Posterior cingulate gyrus (tissue), 11 donors: ENCODE results near the gene GBP4.

Experiments
- DNase-seq, 10 donors: peaks; one replicate each; pipeline versions ENCODE4 v3.0.0 to v3.0.0-alpha.2; 2020 to 2021; ENCODE audit warnings: mixed read lengths in 3 of 10
- intact Hi-C: fragments of 100-400 bp; cut with DNase I; formaldehyde crosslinking; loops from one replicate; pipeline ENCODE4 v1.15.1; 2023

GBP4 gene

DNA sequence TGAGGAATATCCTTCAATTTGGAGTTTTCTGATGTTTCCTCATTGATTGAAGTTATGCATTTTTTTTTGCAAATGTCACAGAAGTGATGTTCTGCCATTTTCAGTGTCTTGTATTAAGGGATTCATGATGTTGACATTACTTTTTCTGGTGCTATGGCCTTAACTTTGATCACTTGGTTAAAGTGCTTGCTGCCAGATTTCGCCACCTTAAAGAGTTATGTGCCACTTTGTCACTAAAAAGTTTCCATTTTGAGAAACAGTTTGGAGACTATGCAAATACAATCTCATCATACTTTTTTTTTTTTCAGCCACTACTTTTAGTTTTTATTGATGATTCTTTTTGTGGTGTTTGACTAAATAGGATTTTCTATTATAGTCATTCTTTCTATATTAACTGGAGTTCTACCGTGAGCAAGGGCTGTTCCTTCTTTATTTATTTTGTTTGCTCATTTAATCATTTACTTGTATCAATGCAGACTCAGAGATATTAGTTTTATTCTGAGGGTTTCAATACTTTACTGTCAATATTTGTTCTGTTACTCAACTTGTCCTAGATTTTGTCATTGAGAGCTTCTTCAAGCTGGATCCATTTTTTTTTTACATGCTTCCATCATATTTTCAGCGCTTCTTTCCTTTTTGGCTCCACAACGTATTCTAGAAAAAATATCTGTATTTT lies 26.1 kb downstream of the GBP4 start:
- no peak for DNase-seq
- intact Hi-C loops: no loop called here

- no peak for DNase-seq
- intact Hi-C loops: no loop called here
Observed at GRCh38 chr1:89171067-89171438, 27.7 kb downstream of the GBP4 start.

DNA sequence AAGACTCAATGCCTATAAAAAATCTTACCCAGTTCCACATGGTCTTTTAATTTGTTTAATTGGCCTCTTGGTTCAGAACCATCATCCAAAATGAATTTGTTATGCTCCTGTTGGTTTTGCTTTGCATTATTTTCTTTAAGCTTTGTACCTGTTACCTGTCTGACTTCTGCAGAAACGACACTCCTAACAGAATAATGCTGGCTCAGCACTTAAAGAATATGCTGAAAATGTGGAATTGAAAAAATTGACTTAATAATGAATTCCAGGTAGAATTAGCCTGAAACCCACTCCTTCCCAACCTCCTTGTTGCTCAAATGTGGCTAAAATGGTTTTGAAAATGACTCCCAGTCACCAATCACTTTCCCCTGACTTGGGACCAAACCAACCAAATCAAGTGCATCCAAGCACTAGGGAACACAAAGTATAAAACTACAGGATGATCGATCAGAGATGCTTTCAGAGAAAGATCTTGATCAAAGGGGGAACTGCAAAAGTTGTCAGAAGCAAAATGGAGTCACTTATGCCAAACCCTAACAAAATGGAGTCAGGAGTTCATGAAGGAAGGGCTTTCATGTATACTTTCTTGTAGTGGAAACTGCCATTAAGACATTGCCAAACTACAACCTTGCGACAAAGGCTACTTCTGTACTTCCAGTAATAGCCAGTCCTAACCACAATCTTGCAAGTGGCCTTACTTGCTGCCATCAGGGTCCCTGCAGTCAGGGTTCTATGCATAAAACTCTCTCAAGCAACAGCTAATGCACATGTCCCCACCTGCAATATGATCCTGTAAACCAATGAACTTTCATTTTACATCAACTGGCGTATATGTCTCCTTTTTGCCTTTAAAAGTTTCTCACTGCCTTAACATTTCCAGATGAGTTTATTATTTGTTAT lies 28.3 kb downstream of the GBP4 start:
- intact Hi-C loops: no loop called here
- DNase-seq: no peak

- no peak for DNase-seq
- intact Hi-C loops: no loop called here
Observed at GRCh38 chr1:89169166-89169565, 29.6 kb downstream of the GBP4 start.

DNA sequence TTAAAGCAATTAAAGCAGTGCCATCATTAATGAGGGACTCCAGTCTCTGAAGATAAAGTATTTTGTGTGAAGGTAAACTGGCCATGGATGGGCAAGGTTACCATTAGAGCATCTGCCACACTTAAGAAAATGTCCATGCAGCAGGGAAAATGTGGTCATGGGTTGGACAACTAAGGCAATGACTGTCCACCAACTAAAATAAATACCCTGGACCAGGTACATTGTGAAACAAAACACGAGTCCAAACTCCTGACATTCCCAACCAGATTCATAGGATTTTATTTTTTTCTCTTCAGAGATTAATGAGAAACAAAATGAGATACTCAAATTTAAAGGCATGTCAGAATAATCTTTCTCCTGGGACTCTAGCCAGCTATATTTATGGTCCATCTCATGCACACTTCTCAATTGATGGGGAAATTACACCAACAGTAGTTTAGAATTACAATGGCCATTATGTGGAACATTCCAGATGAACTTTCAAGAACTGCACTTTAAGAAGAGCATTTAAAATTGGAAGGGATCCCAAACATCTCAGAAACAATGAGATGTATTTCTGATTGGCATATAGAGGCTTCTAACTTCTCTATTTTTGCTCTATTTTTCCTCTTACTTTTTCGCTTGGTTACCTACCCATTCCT lies 31.0 kb downstream of the GBP4 start:
- no peak for DNase-seq
- intact Hi-C loops: no loop called here

DNA sequence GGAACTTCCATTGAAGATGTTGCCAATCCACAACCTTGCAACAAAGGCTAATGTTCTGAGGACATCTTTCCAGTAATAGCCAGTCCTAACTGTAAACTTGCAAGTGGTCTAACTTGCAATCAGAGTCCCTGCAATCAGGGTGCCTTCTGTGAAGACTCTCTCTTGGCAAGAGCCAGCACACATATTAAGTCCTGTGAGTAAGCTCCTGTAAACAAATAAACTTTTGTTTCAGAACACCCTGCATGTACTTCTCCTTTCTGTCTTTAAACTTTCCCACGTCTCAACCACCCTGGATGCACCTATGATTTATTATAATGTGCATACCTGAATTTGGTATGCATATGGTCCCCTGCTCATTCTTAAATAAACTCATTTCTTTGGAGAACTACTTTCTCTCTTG lies 32.0 kb downstream of the GBP4 start:
- no peak for DNase-seq
- intact Hi-C loops: no loop called here

DNA sequence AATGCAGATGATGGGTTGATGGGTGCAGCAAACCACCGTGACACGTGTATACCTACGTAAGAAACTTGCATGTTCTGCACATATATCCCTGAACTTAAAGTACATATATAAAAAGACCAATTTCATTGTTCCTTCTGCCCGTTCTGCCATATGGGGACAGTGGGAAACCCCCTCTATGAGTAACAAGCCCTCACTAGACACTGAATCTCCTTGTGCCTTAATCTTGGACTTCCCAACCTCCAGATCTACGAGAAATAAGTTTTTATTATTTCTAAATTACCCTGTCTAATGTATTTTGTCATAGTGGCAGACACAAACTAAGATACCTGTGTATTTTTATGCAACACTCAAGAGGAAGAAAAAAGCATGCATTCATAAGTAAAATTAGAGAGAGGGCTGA lies 32.9 kb downstream of the GBP4 start:
- intact Hi-C loops: no loop called here
- DNase-seq: no peak

- no peak for DNase-seq
- intact Hi-C loops: no loop called here
Observed at GRCh38 chr1:89151047-89151446, 47.7 kb downstream of the GBP4 start.

DNA sequence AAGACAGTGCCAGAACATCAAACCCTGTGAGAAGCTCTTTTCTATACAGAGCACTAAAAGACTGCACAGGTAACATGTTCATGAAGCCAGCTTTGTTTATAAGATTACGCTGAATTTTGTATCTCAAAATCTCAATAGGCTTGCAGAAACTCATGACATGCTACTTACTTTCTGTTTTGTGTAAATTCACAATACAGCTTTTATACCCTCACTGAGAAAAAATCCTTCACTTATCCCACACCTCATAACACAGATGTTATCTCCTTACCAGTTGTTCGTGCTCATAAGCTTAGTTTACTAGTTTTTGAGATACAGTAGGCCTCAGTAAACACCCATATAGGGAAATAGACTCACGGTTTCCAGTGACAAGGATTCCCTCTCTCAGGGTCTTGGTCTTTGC lies 48.8 kb downstream of the GBP4 start:
- intact Hi-C loops: no loop called here
- DNase-seq: no peak

DNA sequence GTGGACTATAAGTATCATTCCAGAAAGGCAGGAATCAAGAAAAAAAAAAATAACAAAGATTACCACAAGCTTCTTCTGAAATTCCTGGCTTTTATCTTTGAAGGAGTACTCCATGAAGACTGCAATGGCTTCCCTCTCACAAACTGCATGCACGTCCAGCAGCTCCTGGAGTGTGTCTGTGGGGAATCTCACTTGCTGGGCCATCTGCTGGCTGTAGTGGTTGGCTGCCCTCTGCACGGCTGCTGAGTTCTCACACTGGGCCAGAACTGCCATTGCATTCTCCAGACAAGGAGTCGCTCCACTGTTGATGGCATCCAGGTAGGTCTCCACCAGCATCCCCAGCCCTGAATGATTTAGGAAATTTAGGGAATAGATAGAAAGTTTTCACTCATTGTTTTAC lies 49.5 kb downstream of the GBP4 start:
- intact Hi-C loops: no loop called here
- DNase-seq: peak in 6 of 10 donors; percentile 14 to 86 (median 48)

GRCh38 chr1:89147678-89148658 lies 50.8 kb downstream of the GBP4 start:
- DNase-seq: no peak
- intact Hi-C loops: no loop called here

DNA sequence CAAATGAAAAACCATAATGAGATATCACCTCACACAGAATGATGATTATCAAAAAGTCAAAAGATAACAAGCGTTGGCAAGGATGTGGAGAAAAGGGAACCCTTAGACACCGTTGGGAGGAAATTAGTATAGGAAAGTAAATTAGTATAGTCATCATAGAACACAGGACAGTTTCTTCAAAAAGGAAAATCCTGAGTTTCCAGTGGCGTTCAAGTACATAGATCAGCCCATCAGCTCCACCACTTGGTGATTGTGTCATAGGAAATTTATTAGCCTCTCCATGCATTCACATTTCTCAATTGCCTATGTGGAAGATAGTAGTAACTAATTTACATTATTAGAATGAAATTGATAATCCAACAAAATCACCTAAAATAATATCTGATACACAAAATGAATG lies 52.0 kb downstream of the GBP4 start:
- intact Hi-C loops: no loop called here
- DNase-seq: no peak

- intact Hi-C loops: no loop called here
- no peak for DNase-seq
Observed at GRCh38 chr1:89143484-89143883, 55.3 kb downstream of the GBP4 start.

DNA sequence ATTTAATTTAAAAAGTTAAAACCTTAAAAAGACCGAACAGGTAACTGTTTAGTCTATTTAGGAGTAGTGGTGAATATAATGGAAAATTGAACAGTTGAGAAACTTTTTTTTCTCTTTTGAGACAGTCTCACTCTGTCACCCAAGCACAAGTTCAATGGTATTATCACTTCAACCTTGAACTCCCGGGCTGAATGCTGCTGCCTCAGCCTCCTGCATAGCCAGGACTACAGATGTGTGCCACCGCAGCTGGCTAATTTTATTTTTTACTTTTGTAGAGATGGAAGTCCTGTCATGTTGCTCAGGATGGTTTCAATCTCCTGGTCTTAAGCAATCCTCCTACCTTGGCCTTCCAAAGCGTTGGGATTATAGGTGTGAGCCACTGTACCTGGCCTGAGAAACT lies 56.6 kb downstream of the GBP4 start:
- no peak for DNase-seq
- intact Hi-C loops: no loop called here

- peak in 1 of 10 donors; percentile 24 for DNase-seq
- intact Hi-C loops: no loop called here
Observed at GRCh38 chr1:89133747-89134146, 65.0 kb downstream of the GBP4 start.
